Activated naive CD4-positive, alpha-beta T cell treated with anti-CD3 and anti-CD28 coated beads, Interleukin-2, amount 50 U/mL, for 72 hours (primary cell): ENCODE measurements around the gene STAB2. TPM values are rescaled to one million over a fixed set of nuclear protein-coding genes. Genes with fewer than 3 reads are reported as not detected.

ENCODE experiments used
- ATAC-seq, 2 donors: fragments of 150-1000 bp; cut with Tn5 transposase; 2 replicates each; pipeline ENCODE4 v1.10.0; 2021; ENCODE audit warnings: mild to moderate bottlenecking in 2 of 2, moderate library complexity in 2 of 2
- DNase-seq, 2 donors: peaks; one replicate each; pipeline ENCODE4 v3.0.0; 2021 to 2022; ENCODE audit warnings: low spot score in 2 of 2
- H3K27ac Mint-ChIP-seq, 2 donors: one replicate each; pipeline ENCODE4 v1.8.0; 2022; ENCODE audit warnings: mild to moderate bottlenecking in 2 of 2, mixed read lengths in 2 of 2
- H3K36me3 Mint-ChIP-seq, 2 donors: one replicate each; pipeline ENCODE4 v1.8.0; 2022; ENCODE audit warnings: mixed read lengths in 2 of 2
- H3K9me3 Mint-ChIP-seq, 2 donors: one replicate each; pipeline ENCODE4 v1.8.0; 2022; ENCODE audit warnings: mixed read lengths in 2 of 2
- total RNA-seq, 2 donors: library from RNA; stranded (reverse); gene quantifications; one replicate each; pipeline ENCODE4 v1.2.3, GENCODE V29; 2022

Gene STAB2
- total RNA-seq, 2 donors from 2014 or later, result not detected

DNA sequence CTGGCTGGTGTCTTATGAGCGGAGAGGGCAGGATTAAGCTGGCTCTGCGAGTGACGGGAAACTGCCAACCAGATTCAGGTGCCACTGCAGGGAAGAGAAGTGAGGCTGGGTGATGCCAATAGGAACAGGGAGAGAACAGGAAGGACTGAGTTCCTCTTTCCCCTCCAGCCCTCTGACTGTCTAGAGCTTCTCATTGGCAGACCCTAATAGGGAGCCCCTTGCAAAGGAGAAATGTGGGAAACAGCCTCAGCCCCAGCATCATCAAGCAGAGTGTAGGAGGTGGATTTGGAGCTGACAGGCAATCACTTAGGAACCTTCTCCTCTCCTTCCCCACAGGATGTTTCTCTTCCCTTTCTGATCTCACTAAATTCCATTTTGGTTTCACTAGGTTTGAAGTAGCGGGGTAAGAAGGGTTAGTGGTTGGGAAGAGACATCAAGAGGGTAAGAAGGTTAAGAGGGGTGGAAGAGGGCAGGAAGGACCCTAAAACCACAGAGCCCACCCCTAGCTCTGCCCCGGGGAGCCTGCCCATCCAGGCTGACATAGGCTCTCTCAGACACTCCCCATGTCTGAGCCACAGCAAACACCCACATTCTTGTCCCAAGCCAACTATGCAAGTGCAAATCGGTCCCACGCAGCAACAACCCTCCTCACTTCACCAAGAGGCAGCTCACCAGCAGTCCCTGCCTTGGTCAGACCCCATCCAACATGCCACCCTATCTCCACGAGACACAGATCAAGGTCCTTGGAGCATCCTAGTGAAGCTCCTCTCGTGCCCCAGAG is 111.1 kb downstream of the STAB2 start:
- peak overlapping the region in 1 of 2 donors; percentile 70 for H3K27ac Mint-ChIP-seq
- ATAC-seq, result no peak
- no peaks in the 10 kb centered on the region for H3K9me3 Mint-ChIP-seq
- H3K36me3 Mint-ChIP-seq, result no peaks in the 10 kb centered on the region
- DNase-seq, result no peak

DNA sequence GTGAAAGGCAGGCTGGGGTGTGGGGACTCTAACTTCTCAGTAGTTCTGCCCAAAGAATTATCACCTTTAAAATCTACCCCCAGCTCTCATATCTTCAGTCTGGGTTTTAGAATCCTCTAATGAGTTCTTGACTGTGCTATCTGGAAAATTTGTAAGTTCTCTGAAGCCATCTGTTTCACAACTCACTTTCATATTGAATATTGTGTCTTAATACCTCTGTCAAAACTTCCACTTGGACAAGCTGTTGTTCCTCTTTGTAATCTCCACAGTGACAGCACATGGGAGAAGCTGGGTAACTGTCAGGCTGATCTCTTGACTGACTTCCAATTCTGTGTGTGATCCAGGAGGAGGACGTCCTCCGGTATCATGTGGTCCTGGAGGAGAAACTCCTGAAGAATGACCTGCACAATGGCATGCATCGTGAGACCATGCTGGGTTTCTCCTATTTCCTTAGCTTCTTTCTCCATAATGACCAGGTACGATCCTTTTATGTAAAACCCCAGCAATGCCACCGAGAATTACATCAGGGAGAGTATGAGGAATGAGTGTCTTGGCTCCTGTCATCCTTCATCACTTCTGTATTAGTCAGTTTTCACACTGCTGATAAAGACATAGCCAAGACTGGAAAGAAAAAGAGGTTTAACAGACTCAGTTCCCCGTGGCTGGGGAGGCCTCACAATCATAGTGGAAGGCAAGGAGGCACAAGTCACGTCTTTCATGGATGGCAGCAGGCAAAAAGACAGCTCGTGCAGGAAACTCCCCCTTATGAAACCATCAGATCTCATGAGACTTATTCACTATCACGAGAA is 111.9 kb downstream of the STAB2 start:
- DNase-seq, result no peak
- no peaks in the 10 kb centered on the region for H3K9me3 Mint-ChIP-seq
- no peaks in the 10 kb centered on the region for H3K36me3 Mint-ChIP-seq
- no peak overlapping the region for H3K27ac Mint-ChIP-seq
- peak in 1 of 2 donors; percentile 83 for ATAC-seq

DNA sequence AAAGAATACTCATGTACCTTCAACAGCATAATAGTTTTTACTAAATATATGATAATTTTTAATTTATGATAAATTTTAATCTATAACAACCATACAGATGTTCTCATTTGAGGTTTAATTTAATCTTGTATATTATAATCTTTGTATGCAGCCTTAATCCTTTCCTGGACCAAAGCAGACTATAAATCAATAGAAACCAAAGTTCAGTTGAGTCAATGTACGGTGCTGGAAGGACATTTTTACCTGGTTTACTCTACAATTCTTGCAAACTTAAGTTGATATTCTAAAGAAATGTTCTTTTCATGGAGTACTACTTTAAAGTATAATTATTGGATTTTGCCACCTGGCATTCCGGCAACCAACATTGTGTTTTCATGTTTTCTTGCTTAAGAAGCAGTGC is 118.0 kb downstream of the STAB2 start:
- Mint-ChIP-seq H3K36me3 (no peaks in the 10 kb centered on the region), H3K27ac (no peak overlapping the region), H3K9me3 (no peaks in the 10 kb centered on the region)
- ATAC-seq (no peak), DNase-seq (no peak)

DNA sequence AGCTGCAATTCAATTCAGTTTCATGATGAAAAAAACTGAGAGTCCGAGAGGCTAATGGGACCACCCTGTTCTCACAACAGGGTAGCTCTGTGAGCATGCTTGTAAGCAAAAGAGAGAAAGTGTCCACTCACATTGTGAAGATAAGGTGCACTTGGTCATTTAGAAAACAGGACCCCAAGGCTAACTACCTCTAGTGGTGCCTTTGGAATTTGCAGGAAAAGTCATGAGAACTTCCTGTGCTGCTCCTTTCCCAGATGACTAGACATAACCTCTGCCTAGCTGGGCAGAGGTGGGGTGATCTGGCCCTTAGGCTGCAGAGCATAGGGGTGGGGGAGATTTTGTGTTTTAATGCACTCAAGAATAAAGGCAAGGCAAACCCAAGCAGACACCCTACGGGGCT is 118.9 kb downstream of the STAB2 start:
- Mint-ChIP-seq H3K36me3 (no peaks in the 10 kb centered on the region), H3K9me3 (no peaks in the 10 kb centered on the region), H3K27ac (no peak overlapping the region)
- ATAC-seq (no peak), DNase-seq (no peak)

DNA sequence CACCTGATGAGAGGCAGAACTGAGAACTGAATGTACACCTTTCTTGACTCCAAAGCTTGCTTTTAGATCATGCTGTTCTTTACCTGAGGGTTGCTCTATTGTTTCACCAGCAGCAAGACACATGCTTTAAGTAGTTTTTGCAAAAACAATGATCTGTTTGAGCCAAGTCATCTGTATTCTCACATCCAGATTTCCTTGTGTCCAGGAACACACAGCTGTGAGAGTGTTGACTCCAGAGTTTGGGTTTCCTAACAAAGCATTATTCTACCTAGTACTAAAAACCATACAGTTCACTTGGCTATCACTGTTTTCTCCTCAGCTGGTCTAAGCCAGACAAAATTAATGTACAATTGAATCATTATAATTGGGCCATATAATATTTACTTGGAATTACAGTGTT is 120.4 kb downstream of the STAB2 start:
- H3K27ac Mint-ChIP-seq, result no peak overlapping the region

DNA sequence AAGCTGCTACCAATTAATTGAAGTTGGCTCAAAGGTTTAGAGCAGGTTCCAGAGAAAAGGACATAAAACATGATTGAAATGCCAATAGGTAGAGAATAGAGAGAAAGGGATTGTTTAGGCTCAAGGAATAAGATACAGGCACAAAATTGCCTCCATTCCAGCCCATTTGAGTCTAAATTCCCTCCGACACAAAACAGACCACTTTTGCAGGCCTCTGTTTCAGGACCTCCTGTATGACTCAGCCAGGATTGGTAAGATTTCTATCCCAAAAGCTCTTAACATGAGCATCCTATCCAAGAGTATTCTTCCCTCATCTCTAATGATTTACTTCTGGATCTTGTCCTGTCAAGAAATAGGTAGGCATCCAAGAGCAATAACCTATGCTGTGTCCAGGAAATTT is 123.5 kb downstream of the STAB2 start:
- ATAC-seq (no peak), DNase-seq (no peak)
- Mint-ChIP-seq H3K27ac (no peak overlapping the region), H3K9me3 (no peaks in the 10 kb centered on the region), H3K36me3 (no peaks in the 10 kb centered on the region)

More for the DNA sequence above, 120.4 kb downstream of the STAB2 start:
- ATAC-seq (no peak), DNase-seq (no peak)
- Mint-ChIP-seq H3K36me3 (no peaks in the 10 kb centered on the region), H3K9me3 (no peaks in the 10 kb centered on the region)

DNA sequence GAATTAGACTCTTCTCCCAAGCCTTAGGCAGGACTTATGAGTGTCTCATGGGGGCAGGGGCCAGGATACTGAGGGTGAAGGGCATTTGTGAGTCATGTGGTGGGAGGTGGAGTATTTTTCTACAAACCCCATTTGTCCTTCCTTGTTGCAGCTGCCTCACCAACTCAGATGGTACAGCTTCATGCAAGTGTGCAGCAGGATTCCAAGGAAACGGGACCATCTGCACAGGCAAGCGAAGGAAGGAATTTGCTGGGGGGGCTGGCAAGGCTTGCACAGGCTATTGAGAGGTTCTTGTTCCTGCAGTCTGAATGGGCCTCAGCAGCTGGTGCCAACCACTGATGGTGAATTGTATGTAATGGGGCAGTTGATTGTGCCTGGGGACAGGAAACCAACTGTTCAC is 125.1 kb downstream of the STAB2 start:
- H3K27ac Mint-ChIP-seq, result no peak overlapping the region
- no peak for DNase-seq
- no peak for ATAC-seq
- H3K36me3 Mint-ChIP-seq, result no peaks in the 10 kb centered on the region
- H3K9me3 Mint-ChIP-seq, result no peaks in the 10 kb centered on the region

DNA sequence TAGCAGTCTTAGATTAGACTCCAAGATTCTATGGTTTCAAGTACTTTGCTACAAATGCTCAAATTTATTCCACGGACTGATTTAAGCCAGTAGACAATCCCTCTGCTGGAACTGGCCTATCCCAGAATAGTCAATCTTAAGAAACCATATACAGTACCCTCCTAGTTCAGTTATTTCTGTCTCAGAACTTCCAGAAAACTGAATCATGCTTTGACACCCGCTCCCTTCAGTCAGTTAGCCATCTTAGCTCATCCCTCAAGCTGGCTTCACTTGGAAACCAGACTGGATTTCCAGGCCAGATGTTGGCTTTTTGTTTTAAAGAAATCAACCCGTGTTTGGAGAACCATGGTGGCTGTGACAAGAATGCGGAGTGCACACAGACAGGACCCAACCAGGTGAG is 128.4 kb downstream of the STAB2 start:
- no peaks in the 10 kb centered on the region for H3K9me3 Mint-ChIP-seq
- DNase-seq (no peak), ATAC-seq (no peak)
- no peaks in the 10 kb centered on the region for H3K36me3 Mint-ChIP-seq
- H3K27ac Mint-ChIP-seq, result no peak overlapping the region

DNA sequence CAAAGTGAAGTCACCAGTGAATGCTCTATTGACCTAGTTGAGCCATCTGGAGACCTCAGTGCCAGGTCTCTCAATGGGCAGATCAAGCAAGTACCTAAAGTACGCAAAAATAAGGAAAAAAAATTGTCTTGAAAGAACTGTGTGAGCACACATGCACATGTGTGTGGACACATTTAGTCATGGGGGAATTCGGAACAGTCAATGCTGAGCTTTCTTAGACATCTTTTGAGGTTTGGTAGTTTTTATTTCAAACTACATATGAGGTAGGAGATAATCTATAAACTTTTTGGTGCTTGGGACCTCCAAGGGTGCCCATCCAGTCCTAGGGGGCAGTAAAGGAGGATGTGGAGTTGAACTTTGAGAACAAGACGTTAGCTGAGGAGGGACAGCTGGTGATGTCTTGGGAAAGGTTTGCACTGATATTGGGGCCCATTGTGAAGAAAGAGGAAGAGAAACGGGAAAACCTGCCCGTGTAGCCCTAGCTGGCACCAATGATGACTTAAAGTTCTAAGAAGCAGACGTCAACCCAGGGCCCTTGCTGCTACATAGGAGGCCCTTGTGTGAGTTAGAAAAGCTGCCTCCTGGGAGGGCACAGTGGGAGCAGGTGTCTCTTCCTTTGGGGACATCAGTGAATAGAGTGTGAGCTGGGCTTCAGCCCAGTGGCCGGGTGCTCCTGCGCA is 129.6 kb downstream of the STAB2 start:
- no peak overlapping the region for H3K27ac Mint-ChIP-seq
- ATAC-seq, result no peak
- no peaks in the 10 kb centered on the region for H3K9me3 Mint-ChIP-seq
- no peaks in the 10 kb centered on the region for H3K36me3 Mint-ChIP-seq
- DNase-seq, result no peak

DNA sequence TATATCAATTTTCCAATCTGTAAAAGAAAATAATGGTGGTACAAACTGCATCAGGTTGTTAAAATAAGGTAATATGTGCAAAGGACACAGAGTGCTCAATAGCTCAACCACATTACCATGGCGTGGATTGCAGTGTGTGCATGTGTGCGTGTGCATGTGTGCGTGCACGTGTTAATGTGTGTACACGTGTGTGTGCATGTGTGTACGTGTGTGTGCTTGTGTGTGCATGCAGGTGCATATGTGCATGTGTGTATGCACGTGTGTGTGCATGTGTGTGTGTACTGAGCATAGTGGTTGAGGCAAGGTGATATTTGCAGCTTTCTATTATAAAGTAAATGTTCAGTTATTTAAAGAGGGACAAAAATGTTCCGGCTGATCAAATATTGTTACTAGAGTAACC is 138.3 kb downstream of the STAB2 start:
- DNase-seq (no peak), ATAC-seq (no peak)
- Mint-ChIP-seq H3K27ac (no peak overlapping the region), H3K36me3 (no peaks in the 10 kb centered on the region), H3K9me3 (no peaks in the 10 kb centered on the region)

DNA sequence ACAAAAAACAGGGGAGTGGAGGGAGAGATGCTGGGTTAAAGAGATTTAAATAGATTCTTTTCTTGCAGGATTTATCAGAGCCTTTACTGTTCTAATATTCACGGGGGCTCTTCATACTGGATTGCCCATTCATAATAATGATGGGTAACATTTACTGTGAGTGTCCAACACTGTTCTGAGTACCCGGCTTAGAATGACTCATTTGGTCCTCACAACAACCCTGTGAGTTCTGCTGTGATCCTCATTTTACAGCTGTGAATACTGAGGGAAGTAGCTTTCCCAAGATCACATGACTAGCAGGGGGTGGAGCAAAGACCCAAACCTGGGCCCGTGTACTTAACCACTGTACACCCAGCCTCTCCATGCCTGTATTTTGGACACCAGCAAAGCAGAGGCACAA is 140.6 kb downstream of the STAB2 start:
- Mint-ChIP-seq H3K9me3 (peaks cover 6 to 8% of the 10 kb centered on the region in 2 donors), H3K27ac (no peak overlapping the region), H3K36me3 (peaks cover 6 to 8% of the 10 kb centered on the region in 2 donors)
- no peak for ATAC-seq
- DNase-seq, result no peak

DNA sequence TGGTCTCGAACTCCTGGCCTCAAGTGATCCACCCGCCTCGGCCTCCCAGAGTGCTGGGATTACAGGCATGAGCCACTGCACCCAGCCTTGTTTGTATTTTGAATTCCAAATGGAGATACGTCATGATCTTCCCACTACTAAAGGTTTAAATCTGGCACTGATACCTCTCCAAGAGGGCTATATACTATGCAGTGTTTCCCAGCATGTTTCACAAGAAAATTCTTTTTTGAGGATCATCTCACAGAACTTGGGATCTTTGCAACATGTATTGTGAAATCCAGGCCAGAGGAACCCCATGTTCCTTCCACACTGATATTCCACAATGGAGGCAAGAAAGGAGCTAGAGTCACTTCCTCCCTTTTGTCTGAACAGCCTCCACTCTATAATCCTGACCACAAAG is 141.2 kb downstream of the STAB2 start:
- DNase-seq, result no peak
- H3K36me3 Mint-ChIP-seq, result peaks cover 6 to 8% of the 10 kb centered on the region in 2 donors
- no peak overlapping the region for H3K27ac Mint-ChIP-seq
- ATAC-seq, result no peak
- peaks cover 6 to 8% of the 10 kb centered on the region in 2 donors for H3K9me3 Mint-ChIP-seq

DNA sequence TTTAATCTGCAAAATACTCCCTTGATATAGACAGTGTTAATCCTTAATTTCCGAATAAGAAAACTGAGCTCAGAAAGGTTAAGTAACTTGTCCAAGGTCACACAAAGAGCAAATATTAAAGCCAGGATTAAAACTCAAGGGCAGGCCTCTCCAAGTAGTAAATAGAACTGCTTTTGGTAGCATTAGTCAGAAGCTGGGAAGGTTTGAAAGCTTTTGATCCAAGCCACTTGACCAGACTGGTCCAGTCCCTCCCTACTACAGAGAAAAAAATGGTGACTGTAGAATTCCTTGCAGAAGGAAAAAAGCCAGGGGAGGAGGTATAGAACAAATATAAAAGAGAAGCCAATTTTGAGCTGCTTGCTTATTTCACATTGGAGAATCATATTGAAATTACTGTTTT is 142.4 kb downstream of the STAB2 start:
- DNase-seq (no peak), ATAC-seq (no peak)
- peaks cover 6 to 8% of the 10 kb centered on the region in 2 donors for H3K9me3 Mint-ChIP-seq
- no peak overlapping the region for H3K27ac Mint-ChIP-seq
- peaks cover 6 to 8% of the 10 kb centered on the region in 2 donors for H3K36me3 Mint-ChIP-seq

DNA sequence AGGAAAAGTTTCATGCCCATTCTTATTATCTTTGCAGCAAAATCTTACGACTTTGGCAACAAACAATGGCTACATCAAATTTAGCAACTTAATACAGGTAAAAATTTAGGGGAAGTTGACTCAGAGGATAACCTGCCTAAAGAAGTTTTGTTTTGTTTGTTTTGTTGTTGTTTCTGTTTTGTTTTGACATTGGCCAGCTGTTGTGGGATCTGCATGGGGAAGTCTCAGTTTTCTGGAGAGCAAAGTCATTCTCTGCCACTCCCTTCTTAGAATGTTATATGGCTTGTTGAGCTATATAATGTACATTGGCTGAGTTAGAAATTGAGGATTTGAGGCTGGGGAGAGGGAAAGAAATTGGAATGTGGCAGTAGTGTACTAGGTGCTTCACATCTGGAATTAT is 144.5 kb downstream of the STAB2 start:
- peaks cover 6 to 8% of the 10 kb centered on the region in 2 donors for H3K36me3 Mint-ChIP-seq
- ATAC-seq (no peak), DNase-seq (no peak)
- H3K9me3 Mint-ChIP-seq, result peaks cover 6 to 8% of the 10 kb centered on the region in 2 donors
- H3K27ac Mint-ChIP-seq, result no peak overlapping the region

DNA sequence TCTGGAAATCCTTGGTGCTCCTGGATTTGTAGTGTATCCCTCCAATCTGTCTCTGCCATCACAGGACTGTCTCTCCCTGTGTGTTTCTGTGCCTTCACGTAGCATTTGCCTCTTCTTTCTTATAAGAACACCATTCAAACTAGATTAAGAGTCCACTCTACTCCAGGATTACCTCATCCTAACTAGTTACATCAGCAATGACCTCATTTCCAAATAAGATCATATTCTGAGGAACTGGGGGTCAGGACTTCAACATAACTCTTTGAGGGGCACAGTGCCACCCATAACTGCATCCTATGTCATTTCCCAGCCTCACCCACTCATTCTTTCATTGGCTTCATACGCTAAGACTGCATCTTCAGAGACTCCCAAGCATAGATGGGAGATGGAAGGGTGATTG is 147.8 kb downstream of the STAB2 start:
- ATAC-seq (no peak), DNase-seq (no peak)
- peaks cover 6 to 8% of the 10 kb centered on the region in 2 donors for H3K36me3 Mint-ChIP-seq
- peaks cover 6 to 8% of the 10 kb centered on the region in 2 donors for H3K9me3 Mint-ChIP-seq
- H3K27ac Mint-ChIP-seq, result no peak overlapping the region

DNA sequence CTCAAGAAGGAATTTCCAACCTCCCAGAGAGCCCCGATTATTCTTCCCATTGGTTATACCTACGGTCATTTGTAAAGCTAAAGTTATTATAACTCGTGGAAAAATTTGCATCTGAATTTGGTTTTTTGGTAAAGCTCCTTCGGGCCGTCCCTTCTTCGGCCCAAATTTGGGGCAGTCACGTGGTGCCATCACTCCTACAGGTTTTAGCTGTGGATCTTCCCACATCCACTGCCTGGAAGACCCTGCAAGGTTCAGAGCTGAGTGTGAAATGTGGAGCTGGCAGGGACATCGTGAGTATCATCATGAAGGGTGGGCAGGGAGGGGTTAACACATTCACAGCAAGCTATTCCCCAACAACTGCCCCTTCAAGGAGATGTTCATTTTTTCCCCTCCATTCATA is 148.2 kb downstream of the STAB2 start:
- no peak for DNase-seq
- H3K36me3 Mint-ChIP-seq, result peaks cover 6 to 8% of the 10 kb centered on the region in 2 donors
- H3K9me3 Mint-ChIP-seq, result peaks cover 6 to 8% of the 10 kb centered on the region in 2 donors
- ATAC-seq, result no peak
- H3K27ac Mint-ChIP-seq, result no peak overlapping the region

DNA sequence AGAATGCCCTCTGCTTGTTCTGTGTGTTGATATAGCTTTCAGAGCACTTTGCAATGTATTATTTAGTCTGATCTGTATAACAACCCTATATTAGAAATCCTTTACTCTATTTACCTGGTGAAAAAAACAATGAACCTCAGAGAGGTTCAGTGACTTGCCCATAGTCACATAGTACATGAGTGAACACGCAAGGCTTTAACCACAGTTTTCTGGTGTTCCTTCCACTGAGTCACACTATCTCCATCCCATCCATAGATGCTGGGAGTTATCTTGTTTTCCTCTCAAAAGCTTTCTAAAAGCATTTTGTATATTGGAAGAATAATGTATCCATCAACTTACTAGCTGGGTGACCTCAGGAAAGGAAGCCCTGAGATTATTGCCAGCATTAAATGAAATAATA is 149.5 kb downstream of the STAB2 start:
- H3K36me3 Mint-ChIP-seq, result peaks cover 3 to 4% of the 10 kb centered on the region in 2 donors
- no peak overlapping the region for H3K27ac Mint-ChIP-seq
- peaks cover 3% of the 10 kb centered on the region in 2 donors for H3K9me3 Mint-ChIP-seq
- ATAC-seq (no peak), DNase-seq (no peak)
